OCI-LY7 (cell line): ENCODE measurements around the gene ITGB2. TPM values are rescaled to one million over a fixed set of nuclear protein-coding genes. Genes with fewer than 3 reads are reported as not detected.

ENCODE experiments used
- BruUV-seq: library from RNA; stranded (reverse); fragments of 400-500 nt; replicated peaks from 2 replicates; lab custom pipeline; 2021; lab: Mats Ljungman, UMichigan
- CTCF ChIA-PET: fragments of 300-600 bp; sonication (Branson Sonifier 250); formaldehyde crosslinking; loops from one replicate; lab custom pipeline; 2022; ENCODE audit warnings: antibody characterized with exemption; ENCODE audit not compliant: unreplicated experiment; lab: Charles Lee
- POLR2A ChIA-PET: fragments of 300-600 bp; sonication (Branson Sonifier 250); formaldehyde crosslinking; loops from one replicate; lab custom pipeline; 2022; ENCODE audit warnings: antibody characterized with exemption; lab: Charles Lee
- DNase-seq: peaks from one replicate; pipeline ENCODE4 v3.0.0-alpha.2; 2015; ENCODE audit warnings: low spot score
- H2AFZ ChIP-seq: fragments of 200-600 bp; sonication (generic), shearing (Covaris generic); 2 replicates; pipeline ENCODE4 v1.6.1; 2014; ENCODE audit warnings: mild to moderate bottlenecking, antibody characterized with exemption, low read length, moderate library complexity
- H3K27ac ChIP-seq: fragments of 200-600 bp; sonication (generic); 2 replicates; pipeline ENCODE4 v1.5.1; 2014; ENCODE audit warnings: mixed run types, low read depth, mild to moderate bottlenecking, moderate library complexity, low read length, inconsistent platforms; ENCODE audit not compliant: poor library complexity, severe bottlenecking
- H3K36me3 ChIP-seq: fragments of 200-600 bp; sonication (generic); 2 replicates; pipeline ENCODE4 v1.6.1; 2014; ENCODE audit warnings: mild to moderate bottlenecking, antibody characterized with exemption, low read length, moderate library complexity, mixed read lengths; ENCODE audit not compliant: insufficient read depth
- H3K4me1 ChIP-seq: fragments of 200-600 bp; sonication (generic); 2 replicates; pipeline ENCODE4 v1.5.1; 2014; ENCODE audit warnings: mild to moderate bottlenecking, low read length; ENCODE audit not compliant: insufficient read depth, poor library complexity, severe bottlenecking
- H3K4me2 ChIP-seq: fragments of 200-600 bp; sonication (generic); 2 replicates; pipeline ENCODE4 v1.6.1; 2014; ENCODE audit warnings: mild to moderate bottlenecking, low read length
- H3K4me3 ChIP-seq: fragments of 200-600 bp; sonication (generic); 2 replicates; pipeline ENCODE4 v1.5.1; 2014; ENCODE audit warnings: mild to moderate bottlenecking, low read depth, low read length; ENCODE audit not compliant: poor library complexity, severe bottlenecking
- H3K79me2 ChIP-seq: fragments of 200-600 bp; sonication (generic); 2 replicates; pipeline ENCODE4 v1.6.1; 2016; ENCODE audit warnings: low read depth, mild to moderate bottlenecking, low read length, moderate library complexity, mixed read lengths; ENCODE audit not compliant: insufficient read depth
- H3K9me2 ChIP-seq: fragments of 200-600 bp; sonication (generic); 2 replicates; pipeline ENCODE4 v1.6.1; 2016; ENCODE audit warnings: mild to moderate bottlenecking, low read length, mixed read lengths; ENCODE audit not compliant: insufficient read depth
- H3K9me3 ChIP-seq: fragments of 200-600 bp; sonication (generic); 2 replicates; pipeline ENCODE4 v1.6.1; 2014; ENCODE audit warnings: mild to moderate bottlenecking, mixed run types, low read length, mixed read lengths
- H4K20me1 ChIP-seq: fragments of 200-600 bp; sonication (generic); 2 replicates; pipeline ENCODE4 v1.6.1; 2014; ENCODE audit warnings: mild to moderate bottlenecking, antibody characterized with exemption, low read length, moderate library complexity, mixed read lengths; ENCODE audit not compliant: insufficient read depth
- CTCF ChIP-seq: fragments of 200-600 bp; sonication (generic); conservative IDR thresholded peaks from 2 replicates; pipeline ENCODE4 v1.5.1; 2014; ENCODE audit warnings: mild to moderate bottlenecking, antibody characterized with exemption, low read length, moderate library complexity, mixed read lengths
- EZH2phosphoT487 ChIP-seq: fragments of 200-600 bp; sonication (generic); IDR thresholded peaks from 2 replicates; pipeline ENCODE4 v1.6.1; 2018; ENCODE audit warnings: low read depth, borderline replicate concordance, mild to moderate bottlenecking, mixed run types, antibody characterized with exemption, low read length, moderate library complexity, mixed read lengths
- intact Hi-C: fragments of 100-400 bp; cut with micrococcal nuclease; formaldehyde crosslinking; loops from one replicate; pipeline ENCODE4 v1.10.0; 2022; ENCODE audit not compliant: unreplicated experiment
- total RNA-seq, 2 experiments: library from RNA; depleted of rRNA in 1 of 2; stranded (reverse); fragments of >200 nt in 1 of 2; shearing (Covaris generic) in 1 of 2; gene quantifications; 2 replicates each; pipeline ENCODE4 v1.2.3, GENCODE V29; 2014 to 2022

ITGB2 gene
- total RNA-seq, 2 experiments from 2014 or later, result 11.6 to 78.9 TPM

GRCh38 chr21:44949161-44949778 lies 28.6 kb upstream of the ITGB2 start:
- POLR2A ChIA-PET, result no interaction called here
- Histone ChIP-seq H3K4me1 (no peaks in the 10 kb centered on the region), H3K79me2 (peaks cover 11% of the 10 kb centered on the region; the same call in 1 of the 2 replicates), H3K27ac (no peak overlapping the region), H2AFZ (no peak overlapping the region), H4K20me1 (no peaks in the 10 kb centered on the region), H3K36me3 (peaks cover 77% of the 10 kb centered on the region), H3K9me3 (no peaks in the 10 kb centered on the region), H3K4me3 (no peak overlapping the region), H3K9me2 (no peaks in the 10 kb centered on the region), H3K4me2 (no peak overlapping the region)
- CTCF ChIA-PET, result interaction anchor here (1.1 to 1.8 kb wide), 3 partner anchors 9 to 179 kb away, joined by 4 to 6 read pairs (median 4); no protein-coding TSS in a partner anchor
- TF ChIP-seq EZH2phosphoT487 (no peak), CTCF (no peak)
- intact Hi-C loops, result loop anchor here (1.0 to 2.0 kb wide), 2 partner anchors 180 to 188 kb away; no protein-coding TSS in a partner anchor
- BruUV-seq, result no TSS peak
- DNase-seq, result no peak

GRCh38 chr21:44948426-44949120 lies 27.9 kb upstream of the ITGB2 start:
- POLR2A ChIA-PET, result interaction anchor here (0.6 kb wide), 1 partner anchor 604 kb away, joined by 5 read pairs; no protein-coding TSS in a partner anchor

More at GRCh38 chr21:44948426-44949120, 27.9 kb upstream of the ITGB2 start:
- H3K4me1 ChIP-seq, result no peaks in the 10 kb centered on the region
- BruUV-seq, result no TSS peak
- TF ChIP-seq EZH2phosphoT487 (no peak), CTCF (no peak)
- H3K79me2 ChIP-seq, result peaks cover 7% of the 10 kb centered on the region; the same call in 1 of the 2 replicates
- no peak overlapping the region for H3K27ac ChIP-seq
- H2AFZ ChIP-seq, result no peak overlapping the region
- no peak for DNase-seq
- H4K20me1 ChIP-seq, result no peaks in the 10 kb centered on the region
- H3K36me3 ChIP-seq, result peaks cover 77% of the 10 kb centered on the region
- H3K9me3 ChIP-seq, result no peaks in the 10 kb centered on the region
- intact Hi-C loops, result loop anchor here (1.0 to 2.0 kb wide), 2 partner anchors 180 to 189 kb away; no protein-coding TSS in a partner anchor
- CTCF ChIA-PET, result interaction anchor here (0.5 to 0.6 kb wide), 2 partner anchors 193 to 221 kb away, joined by 3 read pairs; no protein-coding TSS in a partner anchor
- no peak overlapping the region for H3K4me3 ChIP-seq
- H3K9me2 ChIP-seq, result no peaks in the 10 kb centered on the region
- H3K4me2 ChIP-seq, result no peak overlapping the region
